Astrocyte (in vitro differentiated cells and primary cell): ENCODE data around the gene GGACT. TPM values are rescaled to one million over a fixed set of nuclear protein-coding genes. Genes with fewer than 3 reads are reported as not detected.

ENCODE experiments used
- DNase-seq: peaks from one replicate; pipeline ENCODE4 v3.0.0-alpha.2; 2010; ENCODE audit warnings: low read depth
- FAIRE-seq: peaks from 2 replicates; lab custom pipeline; 2011; peaks lifted over from hg19 to GRCh38; lab: Jason Lieb, UNC
- H2AFZ ChIP-seq: 2 replicates; pipeline ENCODE4 v1.6.0; 2012; ENCODE audit warnings: low read depth, low read length, inconsistent platforms
- H3K27ac ChIP-seq: 2 replicates; pipeline ENCODE4 v1.5.1; 2011; ENCODE audit warnings: low read depth, low read length, inconsistent platforms
- H3K27me3 ChIP-seq: 2 replicates; pipeline ENCODE4 v1.6.0; 2011; ENCODE audit warnings: low read length, inconsistent platforms; ENCODE audit not compliant: insufficient read depth
- H3K36me3 ChIP-seq: 2 replicates; pipeline ENCODE4 v1.5.1; 2011; ENCODE audit warnings: low read length, inconsistent platforms; ENCODE audit not compliant: insufficient read depth
- H3K4me1 ChIP-seq: 2 replicates; pipeline ENCODE4 v1.5.1; 2011; ENCODE audit warnings: low read length, inconsistent platforms; ENCODE audit not compliant: insufficient read depth
- H3K4me2 ChIP-seq: 2 replicates; pipeline ENCODE4 v1.6.0; 2012; ENCODE audit warnings: low read length, inconsistent platforms
- H3K4me3 ChIP-seq: 2 replicates; pipeline ENCODE4 v1.5.1; 2011; ENCODE audit warnings: low read depth, mild to moderate bottlenecking, low read length, inconsistent platforms; ENCODE audit not compliant: insufficient read depth
- H3K79me2 ChIP-seq: 2 replicates; pipeline ENCODE4 v1.6.0; 2012; ENCODE audit warnings: mild to moderate bottlenecking, low read length, inconsistent platforms; ENCODE audit not compliant: insufficient read depth
- H3K9ac ChIP-seq: 2 replicates; pipeline ENCODE4 v1.6.0; 2012; ENCODE audit warnings: mild to moderate bottlenecking, low read length, inconsistent platforms
- H3K9me3 ChIP-seq: 2 replicates; pipeline ENCODE4 v1.5.1; 2012; ENCODE audit warnings: low read depth, mild to moderate bottlenecking, low read length, inconsistent platforms; ENCODE audit not compliant: insufficient read depth
- H4K20me1 ChIP-seq: 2 replicates; pipeline ENCODE4 v1.6.0; 2012; ENCODE audit warnings: low read length, inconsistent platforms; ENCODE audit not compliant: insufficient read depth
- H3K27ac Mint-ChIP-seq: one replicate; pipeline ENCODE4 v1.8.0; 2021; ENCODE audit warnings: mild to moderate bottlenecking, mixed read lengths; ENCODE audit not compliant: unreplicated experiment
- H3K27me3 Mint-ChIP-seq: one replicate; pipeline ENCODE4 v1.8.0; 2021; ENCODE audit warnings: low read depth, mixed read lengths; ENCODE audit not compliant: unreplicated experiment
- H3K36me3 Mint-ChIP-seq: one replicate; pipeline ENCODE4 v1.8.0; 2021; ENCODE audit warnings: low read depth, mixed read lengths; ENCODE audit not compliant: unreplicated experiment
- H3K4me1 Mint-ChIP-seq: one replicate; pipeline ENCODE4 v1.8.0; 2021; ENCODE audit warnings: low read depth, mixed read lengths; ENCODE audit not compliant: unreplicated experiment
- H3K4me3 Mint-ChIP-seq: one replicate; pipeline ENCODE4 v1.8.0; 2021; ENCODE audit warnings: mild to moderate bottlenecking, moderate library complexity, mixed read lengths; ENCODE audit not compliant: unreplicated experiment
- H3K9me3 Mint-ChIP-seq: one replicate; pipeline ENCODE4 v1.8.0; 2021; ENCODE audit warnings: mild to moderate bottlenecking, mixed read lengths; ENCODE audit not compliant: unreplicated experiment
- EZH2 ChIP-seq: IDR thresholded peaks from 2 replicates; pipeline ENCODE4 v1.6.1; 2012; ENCODE audit warnings: mild to moderate bottlenecking, low read length, inconsistent platforms; ENCODE audit not compliant: insufficient read depth
- total RNA-seq: library from RNA; stranded (reverse); gene quantifications from 2 replicates; pipeline ENCODE4 v1.2.1, GENCODE V29; 2021
- TF ChIP-seq, protein P1 (sequence below): IDR thresholded peaks from 2 replicates; pipeline ENCODE4 v1.5.1; 2011; ENCODE audit warnings: low read depth, mild to moderate bottlenecking, inconsistent platforms, low read length, moderate library complexity; ENCODE audit not compliant: insufficient read depth

Gene GGACT
- total RNA-seq, 1 donor from 2014 or later = 7.7 TPM

DNA sequence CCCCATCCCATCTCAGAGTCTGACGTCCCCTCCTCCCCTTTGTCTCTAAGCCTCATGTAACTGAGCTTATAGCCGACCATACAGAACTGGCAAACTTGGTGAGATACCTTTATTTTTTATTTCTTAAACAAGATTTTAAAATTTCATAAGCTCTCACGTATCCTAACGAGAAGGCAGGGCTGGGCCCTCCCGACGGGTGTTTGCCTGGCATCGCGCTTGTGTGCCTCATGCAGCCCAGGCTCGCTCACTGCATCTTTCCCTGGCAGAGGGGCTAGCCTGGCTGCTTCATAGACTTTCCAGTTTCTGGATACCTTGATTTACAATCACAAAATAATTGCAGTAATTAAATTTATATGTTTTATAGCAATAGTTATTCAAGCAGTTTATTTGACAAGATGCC is 69.0 kb downstream of the GGACT start:
- no peak overlapping the region for H3K27ac Mint-ChIP-seq
- FAIRE-seq = no peak

DNA sequence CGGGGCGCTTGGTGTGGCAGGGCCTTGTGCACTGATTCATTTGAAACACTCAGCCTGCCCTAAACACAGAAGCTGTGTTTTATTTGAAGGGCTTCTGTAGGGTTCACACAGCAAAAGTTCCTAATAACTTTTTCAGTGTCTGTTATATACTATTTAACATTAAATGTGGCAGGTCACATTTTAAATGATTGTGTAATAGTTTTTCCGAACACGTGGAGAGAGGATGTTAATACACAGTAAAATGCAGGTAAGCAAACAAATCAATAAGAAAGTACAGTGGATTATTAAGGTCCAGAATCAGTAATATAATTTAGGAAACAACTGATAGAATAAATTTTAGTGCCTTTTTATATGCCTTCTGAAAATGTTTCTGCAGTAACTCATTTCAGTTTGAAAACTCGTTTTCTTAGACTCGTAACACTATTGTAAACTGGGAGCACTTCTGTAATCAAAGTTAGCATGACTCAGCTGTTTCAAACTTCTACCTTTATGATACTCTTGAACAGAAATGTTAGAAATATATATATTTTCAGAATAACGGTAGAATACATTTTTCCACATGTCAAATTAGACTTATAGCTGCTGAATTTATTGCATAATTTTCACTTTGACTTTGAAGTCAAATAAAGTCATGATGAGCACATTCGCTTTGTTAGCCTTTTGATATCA is 70.1 kb downstream of the GGACT start:
- Histone ChIP-seq H4K20me1 (no peaks in the 10 kb centered on the region), H3K4me3 (no peak overlapping the region), H3K27me3 (no peaks in the 10 kb centered on the region), H3K9ac (no peak overlapping the region), H3K27ac (no peak overlapping the region), H3K4me2 (no peak overlapping the region), H3K9me3 (no peaks in the 10 kb centered on the region), H3K36me3 (no peaks in the 10 kb centered on the region), H2AFZ (no peak overlapping the region), H3K4me1 (peaks cover 2% of the 10 kb centered on the region), H3K79me2 (no peaks in the 10 kb centered on the region)
- Mint-ChIP-seq H3K27ac (no peak overlapping the region), H3K4me1 (no peaks in the 10 kb centered on the region), H3K27me3 (no peaks in the 10 kb centered on the region), H3K4me3 (no peak overlapping the region), H3K9me3 (no peaks in the 10 kb centered on the region), H3K36me3 (peaks cover 4% of the 10 kb centered on the region)
- no peak for FAIRE-seq
- DNase-seq = no peak
- TF ChIP-seq, protein P1, sequence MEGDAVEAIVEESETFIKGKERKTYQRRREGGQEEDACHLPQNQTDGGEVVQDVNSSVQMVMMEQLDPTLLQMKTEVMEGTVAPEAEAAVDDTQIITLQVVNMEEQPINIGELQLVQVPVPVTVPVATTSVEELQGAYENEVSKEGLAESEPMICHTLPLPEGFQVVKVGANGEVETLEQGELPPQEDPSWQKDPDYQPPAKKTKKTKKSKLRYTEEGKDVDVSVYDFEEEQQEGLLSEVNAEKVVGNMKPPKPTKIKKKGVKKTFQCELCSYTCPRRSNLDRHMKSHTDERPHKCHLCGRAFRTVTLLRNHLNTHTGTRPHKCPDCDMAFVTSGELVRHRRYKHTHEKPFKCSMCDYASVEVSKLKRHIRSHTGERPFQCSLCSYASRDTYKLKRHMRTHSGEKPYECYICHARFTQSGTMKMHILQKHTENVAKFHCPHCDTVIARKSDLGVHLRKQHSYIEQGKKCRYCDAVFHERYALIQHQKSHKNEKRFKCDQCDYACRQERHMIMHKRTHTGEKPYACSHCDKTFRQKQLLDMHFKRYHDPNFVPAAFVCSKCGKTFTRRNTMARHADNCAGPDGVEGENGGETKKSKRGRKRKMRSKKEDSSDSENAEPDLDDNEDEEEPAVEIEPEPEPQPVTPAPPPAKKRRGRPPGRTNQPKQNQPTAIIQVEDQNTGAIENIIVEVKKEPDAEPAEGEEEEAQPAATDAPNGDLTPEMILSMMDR = no peak
- no peak for TF ChIP-seq EZH2

More for the DNA sequence above, 69.0 kb downstream of the GGACT start:
- Histone ChIP-seq H3K9me3 (no peaks in the 10 kb centered on the region), H4K20me1 (no peaks in the 10 kb centered on the region), H3K4me3 (no peak overlapping the region), H3K4me2 (no peak overlapping the region), H3K4me1 (no peaks in the 10 kb centered on the region), H3K9ac (no peak overlapping the region), H3K79me2 (no peaks in the 10 kb centered on the region), H3K27ac (no peak overlapping the region), H3K27me3 (no peaks in the 10 kb centered on the region), H3K36me3 (no peaks in the 10 kb centered on the region), H2AFZ (no peak overlapping the region)
- peaks cover 4% of the 10 kb centered on the region for H3K36me3 Mint-ChIP-seq
- H3K9me3 Mint-ChIP-seq = no peaks in the 10 kb centered on the region
- no peaks in the 10 kb centered on the region for H3K27me3 Mint-ChIP-seq
- no peak for DNase-seq
- H3K4me3 Mint-ChIP-seq = no peak overlapping the region
- TF ChIP-seq EZH2 = no peak
- H3K4me1 Mint-ChIP-seq = no peaks in the 10 kb centered on the region

DNA sequence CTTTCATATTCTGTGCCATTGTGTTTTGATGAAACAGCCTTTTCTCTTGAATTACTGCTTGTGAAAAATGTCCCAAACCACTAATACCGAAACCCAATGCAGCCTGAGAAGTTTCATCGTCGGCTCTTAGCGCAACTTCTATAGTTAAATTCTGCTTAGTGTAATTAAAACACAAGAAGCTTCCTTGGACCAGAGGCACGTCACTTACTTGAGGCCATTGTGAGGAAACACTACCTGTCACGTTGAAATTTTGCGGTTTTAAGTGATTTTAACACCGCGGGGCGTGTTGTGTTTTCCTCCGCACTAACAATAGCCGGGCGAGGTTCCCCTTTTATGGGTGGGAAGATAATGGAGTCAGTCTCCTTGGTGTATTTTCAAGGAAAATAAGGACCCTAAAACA is 70.9 kb downstream of the GGACT start:
- no peak overlapping the region for H3K9ac ChIP-seq
- no peaks in the 10 kb centered on the region for H4K20me1 ChIP-seq
- H3K4me1 ChIP-seq = peaks cover 2% of the 10 kb centered on the region
- no peak for TF ChIP-seq EZH2
- TF ChIP-seq, protein P1 = no peak
- Mint-ChIP-seq H3K4me3 (no peak overlapping the region), H3K4me1 (no peaks in the 10 kb centered on the region), H3K9me3 (no peaks in the 10 kb centered on the region), H3K36me3 (peaks cover under 1% of the 10 kb centered on the region), H3K27me3 (no peaks in the 10 kb centered on the region), H3K27ac (no peak overlapping the region)
- FAIRE-seq = no peak
- H3K27me3 ChIP-seq = no peaks in the 10 kb centered on the region
- no peaks in the 10 kb centered on the region for H3K9me3 ChIP-seq
- H3K4me2 ChIP-seq = no peak overlapping the region
- DNase-seq = no peak
- H3K27ac ChIP-seq = no peak overlapping the region
- no peaks in the 10 kb centered on the region for H3K79me2 ChIP-seq
- no peak overlapping the region for H2AFZ ChIP-seq
- H3K36me3 ChIP-seq = no peaks in the 10 kb centered on the region
- no peak overlapping the region for H3K4me3 ChIP-seq
